ENCODE data around the gene MOGAT3. TPM values are rescaled to one million over a fixed set of nuclear protein-coding genes. Genes with fewer than 3 reads are reported as not detected.

The MOGAT3 gene
- total and polyA plus RNA-seq, 9 of the 15 experiments (the other 6 are each of a cell fraction or from before 2014, with no cell fraction given) = 0.07 to 0.17 (median 0.13) TPM; not detected in 6

- TF ChIP-seq GMEB1 (CRISPR knock-in tag; IDR thresholded peaks at IDR 0.05) (peak; percentile 67), EWSR1 (IDR thresholded peaks at IDR 0.05; ENCODE audit: borderline replicate concordance, low read depth, partially characterized antibody) (no peak), IRF9 (tag; IDR thresholded peaks at IDR 0.05) (no peak), ZEB2 (IDR thresholded peaks at IDR 0.05) (no peak), ZBTB9 (CRISPR knock-in tag; IDR thresholded peaks at IDR 0.05) (0 out of 2 replicates have a peak, but pooled peaks have one; percentile 59), FOXK1 (CRISPR knock-in tag; IDR thresholded peaks at IDR 0.05; ENCODE audit: borderline replicate concordance) (peak; percentile 96; the same call in 1 of the 2 replicates), YY1 (IDR thresholded peaks at IDR 0.05; ENCODE audit: borderline replicate concordance in 1 of 3, control insufficient read depth in 1 of 3, extremely low read depth in 1 of 3, insufficient read depth in 3 of 3, insufficient read length in 1 of 3, insufficient replicate concordance in 2 of 3, low read depth in 1 of 3, low read length in 2 of 3) (peak in 1 of 3 experiments; percentile 69), ZNF395 (CRISPR knock-in tag; IDR thresholded peaks at IDR 0.05) (peak; percentile 91), ZNF551 (CRISPR knock-in tag; IDR thresholded peaks at IDR 0.05) (no peak), HMGXB4 (CRISPR knock-in tag; IDR thresholded peaks at IDR 0.05) (peak; percentile 97), TBL1XR1 (IDR thresholded peaks at IDR 0.05; ENCODE audit: low read length in 2 of 2) (peak in 1 of 2 experiments; percentile 57; a peak in 2 of 4 replicates), ZNF830 (CRISPR knock-in tag; IDR thresholded peaks at IDR 0.05) (no peak), HNRNPLL (IDR thresholded peaks at IDR 0.05; ENCODE audit: low read depth, low read length, poor library complexity, severe bottlenecking) (peak; percentile 54), MTF1 (CRISPR knock-in tag; IDR thresholded peaks at IDR 0.05; ENCODE audit: borderline replicate concordance) (no peak), HMGN3 (IDR thresholded peaks at IDR 0.05; ENCODE audit: borderline replicate concordance, extremely low read depth, insufficient read length, low read depth, low read length) (peak; percentile 95), NFE2 (IDR thresholded peaks at IDR 0.05; ENCODE audit: low read depth) (no peak), PPARD (CRISPR knock-in tag; IDR thresholded peaks at IDR 0.05) (no peak), SMARCC2 (IDR thresholded peaks at IDR 0.05; ENCODE audit: low read depth) (no peak)
Observed at GRCh38 chr7:101165075-101165957, 35.5 kb downstream of the MOGAT3 start, which contains the start of gene VGF (continued).

Data from K562 (cell line).